GM12891 (cell line): ENCODE measurements around the gene PSMD13.

Experiments used
- POLR2AphosphoS5 ChIP-seq: IDR thresholded peaks from 2 replicates; pipeline ENCODE4 v1.6.1; 2011; ENCODE audit warnings: low read depth, low read length, control low read depth
- POU2F2 ChIP-seq: IDR thresholded peaks from 2 replicates; pipeline ENCODE4 v1.6.1; 2011; ENCODE audit warnings: low read depth, mild to moderate bottlenecking, control low read depth, low read length, moderate library complexity

GRCh38 chr11:244376-244775 is 7.6 kb downstream of the PSMD13 start:
- TF ChIP-seq POLR2AphosphoS5 = no peak
- TF ChIP-seq POU2F2 = no peak
